Gastrocnemius medialis (tissue), 4 donors: ENCODE results near the gene ASTN2. TPM values are rescaled to one million over a fixed set of nuclear protein-coding genes. Genes with fewer than 3 reads are reported as not detected.

Experiments used
- ATAC-seq, 2 donors: fragments of 150-250 bp; one replicate each; pipeline ENCODE4 v1.9.1; 2016
- DNase-seq, 2 donors: peaks; one replicate each; pipeline ENCODE4 v3.0.0-alpha.2; 2019
- H3K27ac ChIP-seq, 4 donors: fragments of 200-600 bp; sonication (generic); 1 replicate in 1 of 4; 2 replicates in 3 of 4; pipeline ENCODE4 v1.5.1; 2016 to 2018; ENCODE audit warnings: mild to moderate bottlenecking in 2 of 4, moderate library complexity in 1 of 4
- H3K27me3 ChIP-seq, 3 donors: fragments of 200-600 bp; sonication (generic) in 2 of 3; 1 replicate in 1 of 3; 2 replicates in 2 of 3; pipeline versions ENCODE4 v1.5.1 to v1.6.0; 2016 to 2019; ENCODE audit warnings: mild to moderate bottlenecking in 1 of 3, moderate library complexity in 1 of 3
- H3K36me3 ChIP-seq, 2 donors: fragments of 200-600 bp; sonication (generic) in 1 of 2; one replicate each; pipeline ENCODE4 v1.5.1; 2017 to 2018
- H3K4me1 ChIP-seq, 2 donors: fragments of 200-600 bp; sonication (generic) in 1 of 2; one replicate each; pipeline ENCODE4 v1.5.1; 2016 to 2017; ENCODE audit warnings: mild to moderate bottlenecking in 2 of 2
- H3K4me3 ChIP-seq, 4 donors: fragments of 200-600 bp; sonication (generic) in 3 of 4; 1 replicate in 1 of 4; 2 replicates in 3 of 4; pipeline ENCODE4 v1.5.1; 2016 to 2019; ENCODE audit warnings: mild to moderate bottlenecking in 2 of 4
- H3K9me3 ChIP-seq, 3 donors: fragments of 200-600 bp; sonication (generic) in 2 of 3; 1 replicate in 1 of 3; 2 replicates in 2 of 3; pipeline ENCODE4 v1.5.1; 2016 to 2019
- POLR2A ChIP-seq, 2 donors: fragments of 450-650 bp; IDR thresholded peaks; one replicate each; pipeline ENCODE4 v1.6.1; 2017; ENCODE audit warnings: antibody characterized with exemption in 2 of 2, mild to moderate bottlenecking in 2 of 2, moderate library complexity in 2 of 2
- in situ Hi-C, 4 donors: fragments of 200-750 bp; cut with MboI; loops; one replicate each; pipeline versions ENCODE4 v1.15.0 to v1.8.0; 2017; ENCODE audit warnings: low sequenced_read_pairs in 4 of 4
- intact Hi-C: fragments of 100-400 bp; cut with DNase I; formaldehyde crosslinking; loops from one replicate; pipeline ENCODE4 v1.15.1; 2023; ENCODE audit warnings: low total_unique reads
- total RNA-seq, 4 donors: library from RNA; depleted of rRNA; stranded (reverse); fragments of >200 nt; gene quantifications; one replicate each; pipeline versions ENCODE4 v1.1.0 to v1.2.3, GENCODE V29; 2016
- TF ChIP-seq, protein P1 (sequence below), 5 experiments: fragments of 450-650 bp in 3 of 5; fragments of 200-600 bp in 2 of 5; sonication (generic) in 2 of 5; IDR thresholded peaks in 4 of 5; conservative IDR thresholded peaks in 1 of 5; 1 replicate in 4 of 5; 2 replicates in 1 of 5; pipeline ENCODE4 v1.5.1; 2016 to 2019; ENCODE audit warnings: antibody characterized with exemption in 5 of 5, mild to moderate bottlenecking in 3 of 5, moderate library complexity in 3 of 5

The ASTN2 gene
- total RNA-seq, 4 donors from 2014 or later, result 2.5 to 4.6 (median 3.7) TPM

DNA sequence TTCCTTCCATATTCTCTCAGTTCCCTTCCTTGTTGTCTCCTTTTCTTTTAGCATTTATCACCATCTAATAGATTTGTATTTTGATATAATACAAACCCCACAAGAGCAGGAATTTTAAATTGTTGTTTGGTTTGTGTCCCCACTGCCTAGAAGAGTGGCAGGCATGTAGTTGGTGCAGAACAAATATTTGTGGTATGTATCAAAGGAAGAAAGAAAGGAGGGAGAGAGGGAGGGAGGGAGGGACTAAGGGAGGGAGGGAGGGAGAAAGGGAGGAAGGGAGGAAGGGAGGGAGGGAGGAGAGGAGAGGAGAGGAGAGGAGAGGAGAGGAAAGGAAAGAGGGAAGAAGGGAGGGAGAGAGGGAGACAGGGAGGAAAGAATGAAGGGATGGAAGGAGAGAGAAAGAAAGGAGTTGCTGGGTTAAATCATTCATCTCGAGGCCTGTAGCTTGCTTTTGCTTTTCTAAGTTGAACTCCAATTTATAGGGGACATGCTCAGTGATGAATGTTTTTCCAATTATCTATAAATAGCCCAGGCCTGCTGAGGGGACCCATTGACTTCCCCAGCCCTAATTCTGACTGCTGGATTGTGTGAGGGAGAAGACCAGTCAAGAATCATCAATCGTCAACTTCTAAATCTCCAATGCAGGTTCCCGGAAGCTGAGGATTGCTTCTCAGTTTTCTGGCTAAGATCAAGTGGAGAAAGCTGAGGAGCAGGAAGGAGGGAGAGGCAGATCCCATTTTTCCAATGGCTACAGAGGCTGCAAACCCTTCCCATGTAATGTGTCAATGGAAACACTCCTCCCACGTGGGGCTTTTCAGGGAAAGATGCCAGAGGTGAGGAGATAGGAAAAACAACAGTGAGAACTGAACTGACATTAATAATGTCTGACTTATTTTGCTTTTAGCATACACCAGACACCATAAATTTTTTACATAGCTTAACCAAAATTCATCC, 320.7 kb downstream of the ASTN2 start:
- Histone ChIP-seq H3K4me1 (no peaks in the 10 kb centered on the region), H3K4me3 (no peak overlapping the region), H3K36me3 (no peaks in the 10 kb centered on the region), H3K27me3 (no peaks in the 10 kb centered on the region), H3K27ac (no peak overlapping the region), H3K9me3 (no peaks in the 10 kb centered on the region)
- in situ Hi-C loops, result no loop called here
- ATAC-seq, result no peak
- intact Hi-C loops, result no loop called here
- no peak for TF ChIP-seq POLR2A (IDR thresholded peaks at IDR 0.05)
- TF ChIP-seq, protein P1, sequence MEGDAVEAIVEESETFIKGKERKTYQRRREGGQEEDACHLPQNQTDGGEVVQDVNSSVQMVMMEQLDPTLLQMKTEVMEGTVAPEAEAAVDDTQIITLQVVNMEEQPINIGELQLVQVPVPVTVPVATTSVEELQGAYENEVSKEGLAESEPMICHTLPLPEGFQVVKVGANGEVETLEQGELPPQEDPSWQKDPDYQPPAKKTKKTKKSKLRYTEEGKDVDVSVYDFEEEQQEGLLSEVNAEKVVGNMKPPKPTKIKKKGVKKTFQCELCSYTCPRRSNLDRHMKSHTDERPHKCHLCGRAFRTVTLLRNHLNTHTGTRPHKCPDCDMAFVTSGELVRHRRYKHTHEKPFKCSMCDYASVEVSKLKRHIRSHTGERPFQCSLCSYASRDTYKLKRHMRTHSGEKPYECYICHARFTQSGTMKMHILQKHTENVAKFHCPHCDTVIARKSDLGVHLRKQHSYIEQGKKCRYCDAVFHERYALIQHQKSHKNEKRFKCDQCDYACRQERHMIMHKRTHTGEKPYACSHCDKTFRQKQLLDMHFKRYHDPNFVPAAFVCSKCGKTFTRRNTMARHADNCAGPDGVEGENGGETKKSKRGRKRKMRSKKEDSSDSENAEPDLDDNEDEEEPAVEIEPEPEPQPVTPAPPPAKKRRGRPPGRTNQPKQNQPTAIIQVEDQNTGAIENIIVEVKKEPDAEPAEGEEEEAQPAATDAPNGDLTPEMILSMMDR (IDR thresholded peaks at IDR 0.05 in 4 of 5, conservative IDR thresholded peaks at IDR 0.05 in 1 of 5), result no peak
- no peak for DNase-seq

DNA sequence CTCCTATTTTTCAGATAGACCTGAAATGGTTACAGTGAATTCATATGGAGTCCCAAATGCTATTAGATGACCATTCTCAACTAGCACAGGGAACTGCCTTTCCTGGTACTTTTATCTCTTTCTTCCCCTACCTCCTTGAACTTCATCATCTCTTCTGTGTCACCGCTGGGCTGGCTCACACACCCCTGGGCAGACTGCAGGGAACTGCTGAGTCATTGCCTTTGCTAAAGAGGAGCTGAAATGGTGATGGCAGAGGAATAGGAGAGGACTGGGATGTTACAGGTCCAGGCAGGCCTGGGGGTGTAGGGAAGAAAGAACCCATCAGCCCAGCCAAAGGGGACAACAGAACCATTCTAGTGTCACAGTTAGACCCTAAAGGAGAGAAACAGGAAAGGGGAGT, 322.3 kb downstream of the ASTN2 start:
- ATAC-seq, result no peak

DNA sequence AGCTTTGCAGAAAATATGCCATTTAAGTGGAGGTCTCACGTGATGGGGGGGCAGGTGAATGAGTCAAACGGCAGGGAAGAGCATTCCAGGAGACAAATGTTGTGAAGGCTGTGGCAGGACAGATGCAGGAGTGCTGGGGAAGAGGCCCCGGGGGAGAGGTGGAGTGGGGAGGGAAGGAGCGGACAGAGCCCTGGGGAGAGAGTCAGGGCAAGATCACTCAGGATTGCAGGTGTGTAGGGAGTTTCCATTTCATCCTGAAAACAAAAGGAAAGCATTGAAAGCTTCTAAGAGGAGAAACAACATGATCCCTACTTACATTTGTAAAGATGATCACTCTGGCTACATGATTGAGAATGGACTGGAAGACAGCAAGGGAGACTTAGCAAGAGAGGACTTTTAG, 323.3 kb downstream of the ASTN2 start:
- no peak for ATAC-seq
- in situ Hi-C loops, result no loop called here
- no peak for TF ChIP-seq POLR2A (IDR thresholded peaks at IDR 0.05)
- TF ChIP-seq, protein P1 (IDR thresholded peaks at IDR 0.05 in 4 of 5, conservative IDR thresholded peaks at IDR 0.05 in 1 of 5), result no peak

More for the DNA sequence above, 322.3 kb downstream of the ASTN2 start:
- in situ Hi-C loops (no loop called here), intact Hi-C loops (no loop called here)
- H3K27ac ChIP-seq, result no peak overlapping the region
- no peaks in the 10 kb centered on the region for H3K27me3 ChIP-seq
- no peak for DNase-seq
- no peaks in the 10 kb centered on the region for H3K9me3 ChIP-seq
- H3K4me3 ChIP-seq, result no peak overlapping the region
- TF ChIP-seq, protein P1 (IDR thresholded peaks at IDR 0.05 in 4 of 5, conservative IDR thresholded peaks at IDR 0.05 in 1 of 5), result no peak
- TF ChIP-seq POLR2A (IDR thresholded peaks at IDR 0.05), result no peak
- no peaks in the 10 kb centered on the region for H3K36me3 ChIP-seq
- H3K4me1 ChIP-seq, result no peaks in the 10 kb centered on the region

DNA sequence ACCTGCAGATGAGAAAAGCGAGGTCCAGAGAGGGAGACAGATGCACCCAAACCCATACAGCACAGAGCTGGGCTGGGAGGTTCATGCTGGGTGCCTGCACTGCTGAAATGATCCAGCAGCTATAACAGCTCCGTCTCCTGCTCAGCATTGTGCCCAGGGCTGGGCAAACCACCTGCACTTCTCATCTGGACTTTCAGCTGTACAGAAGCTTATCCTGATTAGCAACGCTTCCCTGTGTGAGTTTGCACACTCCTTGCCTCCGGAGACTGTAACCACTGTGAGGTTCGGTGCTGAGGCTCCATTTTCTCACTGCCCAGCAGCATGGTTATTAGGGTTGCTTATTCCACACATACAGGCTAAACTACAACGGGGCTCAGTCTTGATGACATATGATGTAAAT, 326.1 kb downstream of the ASTN2 start:
- Histone ChIP-seq H3K4me3 (no peak overlapping the region), H3K27me3 (no peaks in the 10 kb centered on the region), H3K9me3 (no peaks in the 10 kb centered on the region), H3K36me3 (no peaks in the 10 kb centered on the region), H3K4me1 (no peaks in the 10 kb centered on the region), H3K27ac (no peak overlapping the region)
- in situ Hi-C loops, result no loop called here
- TF ChIP-seq POLR2A (IDR thresholded peaks at IDR 0.05), result no peak
- TF ChIP-seq, protein P1 (IDR thresholded peaks at IDR 0.05 in 4 of 5, conservative IDR thresholded peaks at IDR 0.05 in 1 of 5), result no peak
- ATAC-seq, result no peak
- intact Hi-C loops, result no loop called here
- no peak for DNase-seq

More for the DNA sequence above, 323.3 kb downstream of the ASTN2 start:
- H3K36me3 ChIP-seq, result no peaks in the 10 kb centered on the region
- H3K4me3 ChIP-seq, result no peak overlapping the region
- no peak for DNase-seq
- H3K4me1 ChIP-seq, result no peaks in the 10 kb centered on the region
- intact Hi-C loops, result no loop called here
- no peak overlapping the region for H3K27ac ChIP-seq
- no peaks in the 10 kb centered on the region for H3K27me3 ChIP-seq
- H3K9me3 ChIP-seq, result no peaks in the 10 kb centered on the region
